HEK293 (cell line): ENCODE measurements around the gene CIDEB.
A peak's percentile ranks its signal among the peaks of the same experiment; 100 is the strongest.

Experiments
- CTCF ChIA-PET: fragments of 350-600 bp; formaldehyde crosslinking; extraction: SDS; loops from one replicate; lab custom pipeline; 2021; ENCODE audit warnings: antibody characterized with exemption; lab: Yijun Ruan, JAX
- POLR2A ChIA-PET: fragments of 300-600 bp; formaldehyde crosslinking; extraction: SDS; loops from one replicate; lab custom pipeline; 2020; ENCODE audit warnings: antibody characterized with exemption, inconsistent platforms; lab: Yijun Ruan, JAX
- H3K27ac ChIP-seq: fragments of 200-500 bp; sonication (Bioruptor generic); 2 replicates; pipeline ENCODE4 v1.5.1; 2014; ENCODE audit warnings: low read depth, low read length, control low read depth, inconsistent platforms; ENCODE audit errors: extremely low read depth
- H3K36me3 ChIP-seq, 2 experiments: fragments of 200-500 bp in 1 of 2; sonication (Bioruptor generic) in 1 of 2; 1 replicate in 1 of 2; 2 replicates in 1 of 2; pipeline ENCODE4 v1.5.1; 2014 to 2017; ENCODE audit warnings: inconsistent platforms in 2 of 2, low read length in 2 of 2; ENCODE audit not compliant: control insufficient read depth in 2 of 2, insufficient read depth in 1 of 2
- H3K4me1 ChIP-seq: fragments of 200-500 bp; sonication (Bioruptor generic); 2 replicates; pipeline ENCODE4 v1.5.1; 2014; ENCODE audit warnings: mild to moderate bottlenecking, low read length, inconsistent platforms; ENCODE audit not compliant: control insufficient read depth, insufficient read depth
- H3K4me3 ChIP-seq: 2 replicates; pipeline ENCODE4 v1.5.1; 2011; ENCODE audit warnings: low read depth, mild to moderate bottlenecking, control low read depth, low read length, moderate library complexity
- H3K9me3 ChIP-seq: fragments of 200-500 bp; sonication (Bioruptor generic); 2 replicates; pipeline ENCODE4 v1.5.1; 2014; ENCODE audit warnings: low read depth, low read length, inconsistent platforms; ENCODE audit not compliant: control insufficient read depth, insufficient read depth
- GFI1B ChIP-seq: fragments of 450-650 bp; formaldehyde crosslinking; IDR thresholded peaks from 2 replicates; pipeline ENCODE4 v1.5.1; 2016; ENCODE audit warnings: missing biosample characterization, missing genetic modification characterization
- OSR2 ChIP-seq: fragments of 450-650 bp; formaldehyde crosslinking; IDR thresholded peaks from 2 replicates; pipeline ENCODE4 v1.5.1; 2016; ENCODE audit warnings: missing biosample characterization, missing genetic modification characterization
- TCF7L2 ChIP-seq: IDR thresholded peaks from 2 replicates; pipeline ENCODE4 v1.6.1; 2011; ENCODE audit warnings: low read depth, mild to moderate bottlenecking, inconsistent platforms, low read length, moderate library complexity, borderline replicate concordance
- ZBTB17 ChIP-seq: fragments of 450-650 bp; formaldehyde crosslinking; IDR thresholded peaks from 2 replicates; pipeline ENCODE4 v1.5.1; 2016; ENCODE audit warnings: missing biosample characterization, missing genetic modification characterization
- ZIC2 ChIP-seq: fragments of 450-650 bp; formaldehyde crosslinking; IDR thresholded peaks from 2 replicates; pipeline ENCODE4 v1.5.1; 2016; ENCODE audit warnings: missing biosample characterization, missing genetic modification characterization
- ZNF155 ChIP-seq: fragments of 450-650 bp; formaldehyde crosslinking; IDR thresholded peaks from 2 replicates; pipeline ENCODE4 v1.5.1; 2016; ENCODE audit warnings: missing biosample characterization, missing genetic modification characterization
- ZNF184 ChIP-seq: fragments of 450-650 bp; IDR thresholded peaks from 2 replicates; pipeline ENCODE4 v1.5.1; 2018; ENCODE audit warnings: missing biosample characterization, mild to moderate bottlenecking, missing genetic modification characterization
- ZNF202 ChIP-seq: fragments of 450-650 bp; formaldehyde crosslinking; IDR thresholded peaks from 2 replicates; pipeline ENCODE4 v1.5.1; 2016; ENCODE audit warnings: missing biosample characterization, missing genetic modification characterization, borderline replicate concordance
- ZNF292 ChIP-seq: fragments of 450-650 bp; formaldehyde crosslinking; IDR thresholded peaks from 2 replicates; pipeline ENCODE4 v1.5.1; 2016; ENCODE audit warnings: low read depth, missing biosample characterization, missing genetic modification characterization, borderline replicate concordance
- ZNF311 ChIP-seq: fragments of 450-650 bp; formaldehyde crosslinking; IDR thresholded peaks from 2 replicates; pipeline ENCODE4 v1.5.1; 2017; ENCODE audit warnings: missing biosample characterization, missing genetic modification characterization, borderline replicate concordance
- ZNF354C ChIP-seq: fragments of 450-650 bp; formaldehyde crosslinking; IDR thresholded peaks from 2 replicates; pipeline ENCODE4 v1.5.1; 2016; ENCODE audit warnings: missing biosample characterization, missing genetic modification characterization, low read depth, borderline replicate concordance
- ZNF366 ChIP-seq: fragments of 450-650 bp; formaldehyde crosslinking; conservative IDR thresholded peaks from 2 replicates; pipeline ENCODE4 v1.5.1; 2016; ENCODE audit warnings: missing biosample characterization, missing genetic modification characterization
- ZNF416 ChIP-seq: fragments of 450-650 bp; formaldehyde crosslinking; IDR thresholded peaks from 2 replicates; pipeline ENCODE4 v1.5.1; 2016; ENCODE audit warnings: missing biosample characterization, missing genetic modification characterization
- ZNF510 ChIP-seq: fragments of 450-650 bp; formaldehyde crosslinking; IDR thresholded peaks from 2 replicates; pipeline ENCODE4 v1.5.1; 2018; ENCODE audit warnings: mild to moderate bottlenecking, missing genetic modification characterization, missing biosample characterization; ENCODE audit not compliant: insufficient replicate concordance
- ZNF521 ChIP-seq: fragments of 450-650 bp; formaldehyde crosslinking; IDR thresholded peaks from 2 replicates; pipeline ENCODE4 v1.5.1; 2017; ENCODE audit warnings: missing biosample characterization, mild to moderate bottlenecking, missing genetic modification characterization
- ZNF530 ChIP-seq: fragments of 450-650 bp; formaldehyde crosslinking; IDR thresholded peaks from 2 replicates; pipeline ENCODE4 v1.5.1; 2016; ENCODE audit warnings: low read depth, missing biosample characterization, missing genetic modification characterization
- ZNF571 ChIP-seq: fragments of 450-650 bp; formaldehyde crosslinking; IDR thresholded peaks from 2 replicates; pipeline ENCODE4 v1.5.0; 2017; ENCODE audit warnings: missing biosample characterization, missing genetic modification characterization
- ZNF701 ChIP-seq: fragments of 450-650 bp; formaldehyde crosslinking; IDR thresholded peaks from 2 replicates; pipeline ENCODE4 v1.5.1; 2016; ENCODE audit warnings: missing biosample characterization, missing genetic modification characterization
- ZNF76 ChIP-seq: fragments of 450-650 bp; formaldehyde crosslinking; IDR thresholded peaks from 2 replicates; pipeline ENCODE4; 2016; ENCODE audit warnings: low read depth, missing biosample characterization, missing genetic modification characterization, borderline replicate concordance
- ZNF777 ChIP-seq: fragments of 450-650 bp; formaldehyde crosslinking; IDR thresholded peaks from 2 replicates; pipeline ENCODE4 v1.5.1; 2017; ENCODE audit warnings: missing biosample characterization, missing genetic modification characterization, borderline replicate concordance
- ZNF785 ChIP-seq: fragments of 450-650 bp; formaldehyde crosslinking; IDR thresholded peaks from 2 replicates; pipeline ENCODE4 v1.5.1; 2016; ENCODE audit warnings: missing biosample characterization, missing genetic modification characterization
- ZNF792 ChIP-seq: fragments of 450-650 bp; formaldehyde crosslinking; IDR thresholded peaks from 2 replicates; pipeline ENCODE4 v1.5.1; 2016; ENCODE audit warnings: missing biosample characterization, missing genetic modification characterization
- ZNF830 ChIP-seq: fragments of 450-650 bp; IDR thresholded peaks from 2 replicates; pipeline ENCODE4 v1.5.0; 2018; ENCODE audit warnings: missing biosample characterization, missing genetic modification characterization, low read depth, mild to moderate bottlenecking, moderate library complexity
- ZSCAN16 ChIP-seq: fragments of 450-650 bp; formaldehyde crosslinking; IDR thresholded peaks from 2 replicates; pipeline ENCODE4 v1.5.1; 2016; ENCODE audit warnings: missing biosample characterization, missing genetic modification characterization
- TF ChIP-seq, protein P1 (sequence below): fragments of 450-650 bp; formaldehyde crosslinking; IDR thresholded peaks from 2 replicates; pipeline ENCODE4 v1.5.1; 2016; ENCODE audit warnings: missing biosample characterization, missing genetic modification characterization
- TF ChIP-seq, protein P2 (sequence below): fragments of 450-650 bp; formaldehyde crosslinking; IDR thresholded peaks from 2 replicates; pipeline ENCODE4 v1.5.1; 2016; ENCODE audit warnings: missing biosample characterization, missing genetic modification characterization
- TF ChIP-seq, protein P3 (sequence below): fragments of 450-650 bp; formaldehyde crosslinking; IDR thresholded peaks from 2 replicates; pipeline ENCODE4 v1.5.1; 2017; ENCODE audit warnings: missing biosample characterization, missing genetic modification characterization

Gene CIDEB

DNA sequence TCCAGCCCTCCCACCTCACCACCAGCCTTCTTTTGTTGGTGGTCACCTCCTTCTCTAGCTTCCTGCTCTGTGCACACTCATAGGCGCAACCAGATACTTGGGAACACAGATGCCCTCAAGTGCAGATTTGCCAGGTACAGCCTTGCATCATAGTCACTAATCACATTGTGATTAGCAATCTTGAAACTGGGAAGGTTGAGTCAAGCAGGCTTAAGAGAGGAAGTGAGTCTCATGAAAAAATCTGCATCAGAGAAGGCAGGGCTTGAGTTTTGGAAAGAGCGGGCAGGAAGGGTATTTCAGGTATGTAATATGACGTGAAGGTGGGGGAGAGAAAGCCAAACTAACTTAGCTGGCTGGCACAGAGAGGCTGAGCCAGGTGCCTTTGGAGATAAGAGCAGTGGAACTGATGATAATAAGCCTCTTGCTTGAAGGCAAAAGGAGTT is 33.7 kb downstream of the CIDEB start:
- peaks cover 0 to 6% of the 10 kb centered on the region in 2 experiments; a peak in 1 of 3 replicates for H3K36me3 ChIP-seq
- POLR2A ChIA-PET: interaction anchor here (0.7 kb wide), 2 partner anchors 9 to 22 kb away, joined by 3 to 4 read pairs; no protein-coding TSS in a partner anchor
- no peak overlapping the region for H3K27ac ChIP-seq
- TF ChIP-seq ZNF202 (tag by site-specific recombination) (no peak), ZBTB17 (0 out of 2 replicates have a peak, but pooled peaks have one; percentile 44)
- H3K4me3 ChIP-seq: no peak overlapping the region
- H3K4me1 ChIP-seq: peaks cover 3% of the 10 kb centered on the region; the same call in 1 of the 2 replicates
- H3K9me3 ChIP-seq: no peaks in the 10 kb centered on the region
- CTCF ChIA-PET: interaction anchor here (0.9 to 1.8 kb wide), 4 partner anchors 19 to 31 kb away, joined by 5 to 14 read pairs (median 8); partner anchors contain the start of gene TINF2

DNA sequence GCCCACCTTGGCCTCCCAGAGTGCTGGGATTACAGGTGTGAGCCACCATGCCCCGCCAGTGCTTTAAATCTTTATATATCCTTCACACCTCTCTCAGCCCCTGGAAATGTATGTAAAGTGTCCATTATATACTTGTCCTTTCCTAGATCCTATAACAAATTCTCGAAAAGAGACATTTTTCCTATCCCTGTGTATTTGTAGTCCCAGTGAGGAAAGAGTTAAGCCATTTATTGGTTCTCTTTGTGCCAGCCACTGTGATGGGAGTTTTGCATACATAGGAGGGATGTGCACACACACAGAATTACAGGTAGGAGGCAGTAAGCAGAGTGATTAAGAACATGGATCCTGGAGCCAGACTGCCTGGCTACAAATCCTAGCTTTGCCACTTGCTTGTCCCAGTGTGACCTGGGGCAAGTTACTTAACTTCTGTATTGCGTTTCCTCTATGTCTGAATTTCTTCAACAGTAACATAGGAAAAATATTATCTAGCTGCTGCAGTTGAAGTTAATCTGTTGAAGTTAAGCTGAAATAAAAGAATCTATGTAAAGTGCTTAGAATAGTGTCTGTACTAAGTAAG is 34.3 kb downstream of the CIDEB start:
- ChIA-PET POLR2A (interaction anchor here (0.7 to 1.2 kb wide), 2 partner anchors 10 to 24 kb away, joined by 3 read pairs; no protein-coding TSS in a partner anchor), CTCF (interaction anchor here (0.9 to 1.8 kb wide), 4 partner anchors 19 to 31 kb away, joined by 5 to 14 read pairs (median 8); partner anchors contain the start of gene TINF2)
- Histone ChIP-seq H3K4me1 (peaks cover 3% of the 10 kb centered on the region; the same call in 1 of the 2 replicates), H3K4me3 (no peak overlapping the region), H3K9me3 (no peaks in the 10 kb centered on the region), H3K36me3 (peaks cover 0 to 12% of the 10 kb centered on the region in 2 experiments; a peak in 1 of 3 replicates), H3K27ac (no peak overlapping the region)
- TF ChIP-seq ZNF155 (tag by site-specific recombination) (no peak), ZBTB17 (no peak; the same call in 1 of the 2 replicates), ZNF792 (no peak), ZNF785 (tag by site-specific recombination) (no peak), GFI1B (tag by site-specific recombination) (no peak), ZNF366 (tag by site-specific recombination) (no peak), ZNF416 (tag by site-specific recombination) (no peak), ZNF701 (tag by site-specific recombination) (no peak), ZNF530 (tag by site-specific recombination) (no peak), ZNF571 (tag by site-specific recombination) (no peak), ZNF184 (tag by site-specific recombination) (no peak), ZSCAN16 (tag by site-specific recombination) (no peak), ZNF311 (no peak), ZNF510 (tag by site-specific recombination) (no peak), ZIC2 (tag by site-specific recombination) (no peak), ZNF292 (tag by site-specific recombination) (no peak), ZNF777 (tag by site-specific recombination) (no peak)
- TF ChIP-seq, protein P1, sequence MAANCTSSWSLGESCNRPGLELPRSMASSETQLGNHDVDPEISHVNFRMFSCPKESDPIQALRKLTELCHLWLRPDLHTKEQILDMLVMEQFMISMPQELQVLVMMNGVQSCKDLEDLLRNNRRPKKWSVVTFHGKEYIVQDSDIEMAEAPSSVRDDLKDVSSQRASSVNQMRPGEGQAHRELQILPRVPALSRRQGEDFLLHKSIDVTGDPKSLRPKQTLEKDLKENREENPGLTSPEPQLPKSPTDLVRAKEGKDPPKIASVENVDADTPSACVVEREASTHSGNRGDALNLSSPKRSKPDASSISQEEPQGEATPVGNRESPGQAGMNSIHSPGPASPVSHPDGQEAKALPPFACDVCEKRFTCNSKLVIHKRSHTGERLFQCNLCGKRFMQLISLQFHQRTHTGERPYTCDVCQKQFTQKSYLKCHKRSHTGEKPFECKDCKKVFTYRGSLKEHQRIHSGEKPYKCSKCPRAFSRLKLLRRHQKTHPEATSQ (tag by site-specific recombination): no peak

DNA sequence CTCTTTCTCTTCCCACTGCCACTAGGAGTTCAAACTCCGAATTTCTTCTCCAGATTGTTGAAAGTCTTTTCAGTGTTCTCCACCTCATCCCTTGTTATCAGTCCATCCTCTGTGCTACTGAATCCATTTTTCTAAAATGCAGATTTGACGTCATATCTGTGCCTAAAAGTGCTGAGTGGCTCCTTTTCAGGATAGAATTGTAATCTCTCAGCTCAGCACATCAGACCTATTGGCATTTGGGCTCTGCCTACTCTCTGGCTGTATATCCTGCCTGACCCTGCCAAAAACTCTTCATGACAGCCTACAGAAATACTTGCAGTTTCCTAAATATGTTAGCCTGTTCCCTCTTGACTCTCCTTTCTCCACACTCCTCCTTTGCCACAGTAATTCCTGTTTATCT is 35.3 kb downstream of the CIDEB start:
- POLR2A ChIA-PET: interaction anchor here (1.2 to 2.4 kb wide), 3 partner anchors 9 to 25 kb away, joined by 3 to 14 read pairs (median 12); no protein-coding TSS in a partner anchor

More for the DNA sequence above, 35.3 kb downstream of the CIDEB start:
- H3K4me3 ChIP-seq: no peak overlapping the region
- no peaks in the 10 kb centered on the region for H3K9me3 ChIP-seq
- H3K36me3 ChIP-seq: peaks cover 0 to 18% of the 10 kb centered on the region in 2 experiments; a peak in 1 of 3 replicates
- TF ChIP-seq OSR2 (tag by site-specific recombination) (no peak), ZNF830 (tag by site-specific recombination) (no peak), ZNF292 (tag by site-specific recombination) (no peak), ZNF354C (tag by site-specific recombination) (no peak), ZNF76 (tag by site-specific recombination) (no peak), ZNF521 (tag by site-specific recombination) (no peak), TCF7L2 (no peak)
- TF ChIP-seq, protein P2, sequence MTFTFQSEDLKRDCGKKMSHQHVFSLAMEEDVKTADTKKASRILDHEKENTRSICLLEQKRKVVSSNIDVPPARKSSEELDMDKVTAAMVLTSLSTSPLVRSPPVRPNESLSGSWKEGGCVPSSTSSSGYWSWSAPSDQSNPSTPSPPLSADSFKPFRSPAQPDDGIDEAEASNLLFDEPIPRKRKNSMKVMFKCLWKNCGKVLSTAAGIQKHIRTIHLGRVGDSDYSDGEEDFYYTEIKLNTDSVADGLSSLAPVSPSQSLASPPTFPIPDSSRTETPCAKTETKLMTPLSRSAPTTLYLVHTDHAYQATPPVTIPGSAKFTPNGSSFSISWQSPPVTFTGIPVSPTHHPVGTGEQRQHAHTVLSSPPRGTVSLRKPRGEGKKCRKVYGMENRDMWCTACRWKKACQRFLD (tag by site-specific recombination): no peak
- TF ChIP-seq, protein P3, sequence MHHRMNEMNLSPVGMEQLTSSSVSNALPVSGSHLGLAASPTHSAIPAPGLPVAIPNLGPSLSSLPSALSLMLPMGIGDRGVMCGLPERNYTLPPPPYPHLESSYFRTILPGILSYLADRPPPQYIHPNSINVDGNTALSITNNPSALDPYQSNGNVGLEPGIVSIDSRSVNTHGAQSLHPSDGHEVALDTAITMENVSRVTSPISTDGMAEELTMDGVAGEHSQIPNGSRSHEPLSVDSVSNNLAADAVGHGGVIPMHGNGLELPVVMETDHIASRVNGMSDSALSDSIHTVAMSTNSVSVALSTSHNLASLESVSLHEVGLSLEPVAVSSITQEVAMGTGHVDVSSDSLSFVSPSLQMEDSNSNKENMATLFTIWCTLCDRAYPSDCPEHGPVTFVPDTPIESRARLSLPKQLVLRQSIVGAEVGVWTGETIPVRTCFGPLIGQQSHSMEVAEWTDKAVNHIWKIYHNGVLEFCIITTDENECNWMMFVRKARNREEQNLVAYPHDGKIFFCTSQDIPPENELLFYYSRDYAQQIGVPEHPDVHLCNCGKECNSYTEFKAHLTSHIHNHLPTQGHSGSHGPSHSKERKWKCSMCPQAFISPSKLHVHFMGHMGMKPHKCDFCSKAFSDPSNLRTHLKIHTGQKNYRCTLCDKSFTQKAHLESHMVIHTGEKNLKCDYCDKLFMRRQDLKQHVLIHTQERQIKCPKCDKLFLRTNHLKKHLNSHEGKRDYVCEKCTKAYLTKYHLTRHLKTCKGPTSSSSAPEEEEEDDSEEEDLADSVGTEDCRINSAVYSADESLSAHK (tag by site-specific recombination): no peak
- CTCF ChIA-PET: interaction anchor here (0.6 to 3.0 kb wide), 8 partner anchors 8 to 61 kb away, joined by 3 to 15 read pairs (median 4); partner anchors contain the start of gene TINF2
- H3K27ac ChIP-seq: no peak overlapping the region
- H3K4me1 ChIP-seq: peaks cover 3% of the 10 kb centered on the region; the same call in 1 of the 2 replicates
